GM12878 (cell line): ENCODE data around the gene OLFML3. TPM values are rescaled to one million over a fixed set of nuclear protein-coding genes. Genes with fewer than 3 reads are reported as not detected.
A peak's percentile ranks its signal among the peaks of the same experiment; 100 is the strongest.

Experiments
- ATAC-seq: fragments of 200-7000 bp; cut with Tn5 transposase; 3 replicates; pipeline ENCODE4 v1.9.1; 2020; ENCODE audit warnings: mild to moderate bottlenecking, moderate library complexity
- BruUV-seq: library from RNA; stranded (reverse); fragments of 400-500 nt; replicated peaks from 2 replicates; lab custom pipeline; 2021; lab: Mats Ljungman, UMichigan
- CTCF ChIA-PET: fragments of 300-600 bp; sonication (Branson Sonifier 250); formaldehyde crosslinking; extraction: SDS; loops from one replicate; lab custom pipeline; 2021; ENCODE audit warnings: inconsistent platforms; lab: Yijun Ruan, JAX
- POLR2A ChIA-PET: fragments of 350-600 bp; formaldehyde crosslinking; extraction: SDS; loops from one replicate; lab custom pipeline; 2021; ENCODE audit warnings: inconsistent platforms; lab: Charles Lee
- RAD21 ChIA-PET: fragments of 300-600 bp; sonication (Branson Sonifier 250); formaldehyde crosslinking; loops from one replicate; lab custom pipeline; 2023; ENCODE audit warnings: antibody characterized with exemption; ENCODE audit not compliant: unreplicated experiment; lab: Charles Lee
- SMC1A ChIA-PET: fragments of 300-600 bp; sonication (Branson Sonifier 250); formaldehyde crosslinking; loops from one replicate; lab custom pipeline; 2023; ENCODE audit not compliant: unreplicated experiment, uncharacterized antibody; lab: Charles Lee
- DNase-seq: peaks from one replicate; pipeline ENCODE4 v3.0.0-alpha.2; 2011; ENCODE audit warnings: low read depth, low spot score
- FAIRE-seq: peaks from 3 replicates; lab custom pipeline; 2011; peaks lifted over from hg19 to GRCh38; lab: Jason Lieb, UNC
- H2AFZ ChIP-seq: 2 replicates; pipeline ENCODE4 v1.6.0; 2011; ENCODE audit warnings: low read depth, low read length, control low read depth; ENCODE audit not compliant: control insufficient read depth
- H3K27ac ChIP-seq: 2 replicates; pipeline ENCODE4 v1.5.1; 2011; ENCODE audit warnings: control low read depth; ENCODE audit not compliant: control insufficient read depth, insufficient read depth
- H3K27me3 ChIP-seq, 2 experiments: replicated peaks in 1 of 2; 2 replicates each; pipeline versions ENCODE4 v1.6.0 to v1.6.1; 2011; ENCODE audit warnings: low read length in 1 of 2; ENCODE audit not compliant: control insufficient read depth in 2 of 2, insufficient read depth in 2 of 2
- H3K36me3 ChIP-seq, 2 experiments: 2 replicates each; pipeline ENCODE4 v1.5.1; 2011; ENCODE audit warnings: low read length in 1 of 2; ENCODE audit not compliant: control insufficient read depth in 2 of 2, insufficient read depth in 2 of 2
- H3K4me1 ChIP-seq: 2 replicates; pipeline ENCODE4 v1.6.1; 2011; ENCODE audit warnings: mild to moderate bottlenecking, low read length, moderate library complexity, mixed read lengths; ENCODE audit not compliant: control insufficient read depth, insufficient read depth
- H3K4me2 ChIP-seq: 2 replicates; pipeline ENCODE4 v1.6.0; 2011; ENCODE audit warnings: control low read depth; ENCODE audit not compliant: control insufficient read depth, insufficient read depth
- H3K4me3 ChIP-seq: fragments of 200-600 bp; sonication (generic); 2 replicates; pipeline ENCODE4 v1.5.1; 2016
- H3K79me2 ChIP-seq: 2 replicates; pipeline ENCODE4 v1.6.0; 2011; ENCODE audit warnings: low read length; ENCODE audit not compliant: control insufficient read depth, insufficient read depth
- H3K9ac ChIP-seq: 2 replicates; pipeline ENCODE4 v1.8.0; 2011; ENCODE audit warnings: low read length, control low read depth, mixed read lengths; ENCODE audit not compliant: control insufficient read depth, insufficient read depth
- H3K9me3 ChIP-seq: replicated peaks from 3 replicates; pipeline ENCODE4 v1.5.1; 2011; ENCODE audit warnings: mild to moderate bottlenecking, low read length; ENCODE audit not compliant: control insufficient read depth, insufficient read depth
- H4K20me1 ChIP-seq: 2 replicates; pipeline ENCODE4 v1.6.0; 2011; ENCODE audit not compliant: control insufficient read depth, insufficient read depth
- CBX5 ChIP-seq: sonication (generic); IDR thresholded peaks from 2 replicates; pipeline ENCODE4 v1.6.1; 2016; ENCODE audit warnings: low read depth, moderate library complexity, mild to moderate bottlenecking, inconsistent platforms
- DPF2 ChIP-seq: fragments of 450-650 bp; IDR thresholded peaks from 2 replicates; pipeline ENCODE4 v1.6.1; 2017; ENCODE audit warnings: mild to moderate bottlenecking
- ELK1 ChIP-seq: IDR thresholded peaks from 2 replicates; pipeline ENCODE4 v1.6.1; 2012; ENCODE audit warnings: low read depth, low read length, improper control_type of control experiment
- JUND ChIP-seq: IDR thresholded peaks from 2 replicates; pipeline ENCODE4 v1.6.1; 2012; ENCODE audit warnings: low read depth, mild to moderate bottlenecking, low read length, improper control_type of control experiment, moderate library complexity
- KLF5 ChIP-seq: fragments of 450-650 bp; IDR thresholded peaks from 2 replicates; pipeline ENCODE4 v1.6.1; 2014; ENCODE audit warnings: mild to moderate bottlenecking; ENCODE audit not compliant: partially characterized antibody
- NBN ChIP-seq: fragments of 450-650 bp; IDR thresholded peaks from 2 replicates; pipeline ENCODE4 v1.6.1; 2016
- NR2C2 ChIP-seq: IDR thresholded peaks from 2 replicates; pipeline ENCODE4 v1.6.1; 2011; ENCODE audit warnings: borderline replicate concordance, low read depth; ENCODE audit not compliant: control insufficient read depth, insufficient read length
- POLR2A ChIP-seq: IDR thresholded peaks from 2 replicates; pipeline ENCODE4 v1.6.1; 2011; ENCODE audit warnings: low read depth, mild to moderate bottlenecking, low read length
- RAD51 ChIP-seq: fragments of 450-650 bp; IDR thresholded peaks from 2 replicates; pipeline ENCODE4 v1.6.1; 2016; ENCODE audit warnings: moderate library complexity, mild to moderate bottlenecking, inconsistent platforms
- RELA ChIP-seq: fragments of 450-650 bp; IDR thresholded peaks from 2 replicates; pipeline ENCODE4 v1.8.0; 2014; ENCODE audit warnings: borderline replicate concordance; ENCODE audit not compliant: partially characterized antibody
- SREBF1 ChIP-seq: IDR thresholded peaks from 2 replicates; pipeline ENCODE4 v1.6.1; 2012; ENCODE audit warnings: mild to moderate bottlenecking, low read length
- ZNF207 ChIP-seq: fragments of 450-650 bp; IDR thresholded peaks from 2 replicates; pipeline ENCODE4 v1.6.1; 2014; ENCODE audit warnings: antibody characterized with exemption, mild to moderate bottlenecking, borderline replicate concordance
- ZNF274 ChIP-seq: IDR thresholded peaks from one replicate; pipeline ENCODE4 v1.8.0; 2011; ENCODE audit not compliant: insufficient read length, insufficient read depth
- ZNF687 ChIP-seq: fragments of 450-650 bp; IDR thresholded peaks from 2 replicates; pipeline ENCODE4 v1.6.1; 2017; ENCODE audit warnings: mild to moderate bottlenecking, moderate library complexity
- ZZZ3 ChIP-seq: IDR thresholded peaks from 2 replicates; pipeline ENCODE4 v1.6.1; 2011; ENCODE audit warnings: low read depth; ENCODE audit not compliant: control insufficient read depth, insufficient read length
- WGBS: methylation state at CpG from one replicate; pipeline ENCODE4 v1.1.6; 2016; ENCODE audit warnings: low lambda C conversion rate; ENCODE audit not compliant: insufficient replicate concordance, insufficient coverage; ENCODE audit errors: missing lambda C conversion rate; 5-methylcytosine and 5-hydroxymethylcytosine counted together
- in situ Hi-C: fragments of 300-500 bp; cut with MboI; formaldehyde crosslinking; loops from 9 replicates; pipeline ENCODE4 v1.14.3; 2018; ENCODE audit warnings: mixed read lengths
- intact Hi-C: fragments of 100-400 bp; cut with micrococcal nuclease; formaldehyde crosslinking; loops from one replicate; pipeline ENCODE4 v1.14.2; 2022; ENCODE audit not compliant: unreplicated experiment
- polyA plus RNA-seq, 11 experiments: library from polyadenylated mRNA; depleted of rRNA in 4 of 11; unstranded in 6 of 11; stranded (reverse) in 5 of 11; fragments of >200 nt; fragmentation: Nextera tagmentation in 4 of 11; fragmentation: Illumina TruSeq in 1 of 11; extraction: Ambion mirVana in 4 of 11; extraction: Trizol in 1 of 11; gene quantifications; 1 replicate in 1 of 11; 2 replicates in 10 of 11; pipeline versions ENCODE4 v1.2.1 to v1.2.3, GENCODE V29; 2011 to 2016; ENCODE audit warnings: inconsistent platforms in 2 of 11, missing spikeins in 2 of 11, low read depth in 1 of 11
- total RNA-seq, 4 experiments: library from RNA; depleted of rRNA in 3 of 4; stranded (reverse); fragments of >200 nt in 3 of 4; fragmentation: Illumina TruSeq in 1 of 4; extraction: Trizol in 1 of 4; gene quantifications; 2 replicates each; pipeline versions ENCODE4 v1.2.1 to v1.2.3, GENCODE V29; 2013 to 2021

Gene OLFML3
- total and polyA plus RNA-seq, 10 of the 15 experiments (the other 5 are each of a cell fraction or from before 2014, with no cell fraction given) = 0.03 TPM; not detected in 9

- TF ChIP-seq ZNF687 (no peak), ZZZ3 (no peak)
These were observed 8.0 kb downstream of the OLFML3 start (continued) for GRCh38 chr1:113987259-113987658.

- ATAC-seq = peak; percentile 13; the same call in 2 of the 3 replicates
- Histone ChIP-seq H3K27ac (no peak overlapping the region), H3K4me3 (no peak overlapping the region), H3K27me3 (no peaks in the 10 kb centered on the region), H3K4me1 (no peaks in the 10 kb centered on the region), H3K79me2 (no peaks in the 10 kb centered on the region), H3K4me2 (no peak overlapping the region), H3K9me3 (peaks cover 9% of the 10 kb centered on the region; the same call in 1 of the 3 replicates), H2AFZ (no peak overlapping the region), H3K36me3 (no peaks in the 10 kb centered on the region; a peak in 1 of 4 replicates), H3K9ac (no peak overlapping the region), H4K20me1 (no peaks in the 10 kb centered on the region)
- POLR2A ChIA-PET = no interaction called here
- intact Hi-C loops (no loop called here), in situ Hi-C loops (no loop called here)
- CTCF ChIA-PET = interaction anchor here (2.2 kb wide), 1 partner anchor 12 kb away, joined by 10 read pairs; the partner anchor contains the start of gene OLFML3
- no peak for DNase-seq
- no peak for FAIRE-seq
- TF ChIP-seq SREBF1 = no peak
- TF ChIP-seq ELK1 = no peak
- no peak for TF ChIP-seq NR2C2
- no peak for TF ChIP-seq RAD51
- TF ChIP-seq RELA = no peak
- no peak for TF ChIP-seq CBX5
- no peak for TF ChIP-seq JUND
- TF ChIP-seq NBN = no peak
- TF ChIP-seq KLF5 = no peak
- no peak for TF ChIP-seq ZNF274
- no peak for TF ChIP-seq POLR2A
- TF ChIP-seq ZNF207 = no peak
- no peak for TF ChIP-seq DPF2
- BruUV-seq = no TSS peak
- SMC1A ChIA-PET = interaction anchor here (0.8 to 1.8 kb wide), 2 partner anchors 12 to 19 kb away, joined by 3 read pairs; partner anchors contain the start of gene OLFML3
- WGBS = 40% methylated on average over 2 of the region's 2 CpGs
- RAD21 ChIA-PET = no interaction called here
These were observed 11.3 kb downstream of the OLFML3 start for GRCh38 chr1:113990530-113990929.
